Endothelial cell (in vitro differentiated cells): ENCODE results near the gene TSPEAR. TPM values are rescaled to one million over a fixed set of nuclear protein-coding genes. Genes with fewer than 3 reads are reported as not detected.
"Not testable (repeated sequence)": the region's sequence is repeated elsewhere in the genome, so short reads cannot be mapped to it uniquely, and the experiment has no call there.

Experiments used
- DNase-seq: peaks from one replicate; pipeline ENCODE4 v3.0.0; 2021; ENCODE audit warnings: low spot score
- H3K27ac Mint-ChIP-seq: one replicate; pipeline ENCODE4 v1.8.0; 2021; ENCODE audit warnings: mixed read lengths, inconsistent platforms; ENCODE audit not compliant: unreplicated experiment
- H3K27me3 Mint-ChIP-seq: one replicate; pipeline ENCODE4 v1.8.0; 2021; ENCODE audit warnings: mild to moderate bottlenecking, moderate library complexity, mixed read lengths, inconsistent platforms; ENCODE audit not compliant: unreplicated experiment
- H3K36me3 Mint-ChIP-seq: one replicate; pipeline ENCODE4 v1.8.0; 2021; ENCODE audit warnings: mild to moderate bottlenecking, low read depth, mixed read lengths, inconsistent platforms; ENCODE audit not compliant: unreplicated experiment
- H3K4me1 Mint-ChIP-seq: one replicate; pipeline ENCODE4 v1.8.0; 2021; ENCODE audit warnings: mild to moderate bottlenecking, mixed read lengths, inconsistent platforms; ENCODE audit not compliant: unreplicated experiment
- H3K4me3 Mint-ChIP-seq: one replicate; pipeline ENCODE4 v1.8.0; 2021; ENCODE audit warnings: mild to moderate bottlenecking, mixed read lengths, inconsistent platforms; ENCODE audit not compliant: unreplicated experiment
- H3K9me3 Mint-ChIP-seq: one replicate; pipeline ENCODE4 v1.8.0; 2021; ENCODE audit warnings: mixed read lengths, inconsistent platforms; ENCODE audit not compliant: unreplicated experiment
- CTCF ChIP-seq: fragments of 200-600 bp; sonication (generic); IDR thresholded peaks from one replicate; pipeline ENCODE4 v1.5.0; 2021; ENCODE audit warnings: antibody characterized with exemption; ENCODE audit not compliant: unreplicated experiment
- total RNA-seq: library from RNA; stranded (reverse); fragmentation: NEBNext Ultra II Directional; extraction: Animal tissue kit (Norgen Biotek cat#: 25700); gene quantifications from one replicate; pipeline ENCODE4 v1.2.1, GENCODE V29; 2021; ENCODE audit not compliant: unreplicated experiment

Gene TSPEAR
- total RNA-seq, 1 donor from 2014 or later, result not detected

GRCh38 chr21:44507673-44508425 is 203.5 kb downstream of the TSPEAR start:
- peaks cover 8% of the 10 kb centered on the region for H3K27me3 Mint-ChIP-seq
- no peaks in the 10 kb centered on the region for H3K36me3 Mint-ChIP-seq
- H3K9me3 Mint-ChIP-seq, result no peaks in the 10 kb centered on the region
- no peaks in the 10 kb centered on the region for H3K4me1 Mint-ChIP-seq
- DNase-seq, result no peak
- TF ChIP-seq CTCF, result no peak
- H3K4me3 Mint-ChIP-seq, result no peak overlapping the region
- no peak overlapping the region for H3K27ac Mint-ChIP-seq

GRCh38 chr21:44506279-44507255 is 204.8 kb downstream of the TSPEAR start:
- no peaks in the 10 kb centered on the region for H3K4me1 Mint-ChIP-seq
- no peaks in the 10 kb centered on the region for H3K36me3 Mint-ChIP-seq
- H3K27me3 Mint-ChIP-seq, result peaks cover 7% of the 10 kb centered on the region
- H3K27ac Mint-ChIP-seq, result no peak overlapping the region
- no peak for TF ChIP-seq CTCF
- no peak for DNase-seq
- no peak overlapping the region for H3K4me3 Mint-ChIP-seq
- H3K9me3 Mint-ChIP-seq, result no peaks in the 10 kb centered on the region

GRCh38 chr21:44505673-44506278 is 205.6 kb downstream of the TSPEAR start:
- DNase-seq, result no peak
- H3K4me1 Mint-ChIP-seq, result no peaks in the 10 kb centered on the region
- H3K9me3 Mint-ChIP-seq, result no peaks in the 10 kb centered on the region
- H3K27me3 Mint-ChIP-seq, result peaks cover 7% of the 10 kb centered on the region
- no peak for TF ChIP-seq CTCF
- H3K27ac Mint-ChIP-seq, result no peak overlapping the region
- H3K36me3 Mint-ChIP-seq, result no peaks in the 10 kb centered on the region
- no peak overlapping the region for H3K4me3 Mint-ChIP-seq

GRCh38 chr21:44503901-44504399 is 207.4 kb downstream of the TSPEAR start:
- H3K27me3 Mint-ChIP-seq, result peaks cover 6% of the 10 kb centered on the region
- no peaks in the 10 kb centered on the region for H3K4me1 Mint-ChIP-seq
- no peak for TF ChIP-seq CTCF
- H3K9me3 Mint-ChIP-seq, result no peaks in the 10 kb centered on the region
- DNase-seq, result no peak
- no peak overlapping the region for H3K4me3 Mint-ChIP-seq
- H3K36me3 Mint-ChIP-seq, result no peaks in the 10 kb centered on the region
- H3K27ac Mint-ChIP-seq, result no peak overlapping the region

- DNase-seq, H3K36me3 Mint-ChIP-seq, H3K9me3 Mint-ChIP-seq, H3K27ac Mint-ChIP-seq, H3K4me3 Mint-ChIP-seq, H3K27me3 Mint-ChIP-seq, H3K4me1 Mint-ChIP-seq: not testable (repeated sequence)
Observed at GRCh38 chr21:44503006-44503889, 208.1 kb downstream of the TSPEAR start.
